Neuronal stem cell (in vitro differentiated cells): Measurements from ENCODE around the gene TECTA.

Experiments used
- DNase-seq: peaks from one replicate; pipeline ENCODE4 v3.0.0-alpha.2; 2013; ENCODE audit warnings: low spot score
- H2AFZ ChIP-seq: one replicate; pipeline ENCODE4 v1.6.1; 2013; ENCODE audit warnings: mild to moderate bottlenecking, low read length, inconsistent platforms
- H2AK5ac ChIP-seq: 2 replicates; pipeline ENCODE4 v1.6.1; 2013; ENCODE audit warnings: low read depth, mild to moderate bottlenecking, inconsistent platforms, low read length, moderate library complexity, mixed read lengths
- H2BK120ac ChIP-seq: 2 replicates; pipeline ENCODE4 v1.6.1; 2013; ENCODE audit warnings: low read depth, mild to moderate bottlenecking, inconsistent platforms, low read length, moderate library complexity, mixed read lengths
- H2BK12ac ChIP-seq: one replicate; pipeline ENCODE4 v1.6.1; 2013; ENCODE audit warnings: low read length, inconsistent platforms
- H2BK15ac ChIP-seq: 2 replicates; pipeline ENCODE4 v1.6.1; 2013; ENCODE audit warnings: mild to moderate bottlenecking, low read length, inconsistent platforms, mixed read lengths
- H2BK5ac ChIP-seq: one replicate; pipeline ENCODE4 v1.6.1; 2013; ENCODE audit warnings: inconsistent platforms, mild to moderate bottlenecking, low read length, moderate library complexity
- H3K14ac ChIP-seq: one replicate; pipeline ENCODE4 v1.6.1; 2013; ENCODE audit warnings: low read length, inconsistent platforms
- H3K18ac ChIP-seq: 2 replicates; pipeline ENCODE4 v1.6.1; 2013; ENCODE audit warnings: low read length, inconsistent platforms
- H3K23ac ChIP-seq: 2 replicates; pipeline ENCODE4 v1.6.1; 2013; ENCODE audit warnings: low read depth, mild to moderate bottlenecking, mixed read lengths, low read length, inconsistent platforms; ENCODE audit not compliant: poor library complexity
- H3K27ac ChIP-seq: replicated peaks from 3 replicates; pipeline ENCODE4 v1.5.1; 2013; ENCODE audit warnings: low read length, inconsistent platforms
- H3K27me3 ChIP-seq, 3 experiments: 2 replicates each; pipeline ENCODE4 v1.6.1; 2013; ENCODE audit warnings: low read length in 3 of 3, mild to moderate bottlenecking in 2 of 3, inconsistent platforms in 1 of 3, low read depth in 1 of 3, mixed read lengths in 1 of 3, moderate library complexity in 1 of 3; ENCODE audit not compliant: control insufficient read depth in 3 of 3, insufficient read depth in 3 of 3
- H3K36me3 ChIP-seq, 2 donors: replicated peaks in 1 of 2; 2 replicates each; pipeline ENCODE4 v1.6.1; 2013; ENCODE audit warnings: low read length in 2 of 2; ENCODE audit not compliant: control insufficient read depth in 2 of 2, insufficient read depth in 2 of 2
- H3K4ac ChIP-seq: 2 replicates; pipeline ENCODE4 v1.6.1; 2013; ENCODE audit warnings: inconsistent platforms, mild to moderate bottlenecking, low read length, moderate library complexity
- H3K4me1 ChIP-seq, 2 donors: 1 replicate in 1 of 2; 2 replicates in 1 of 2; pipeline ENCODE4 v1.6.1; 2013; ENCODE audit warnings: low read length in 2 of 2, low read depth in 1 of 2; ENCODE audit not compliant: control insufficient read depth in 2 of 2, insufficient read depth in 1 of 2
- H3K4me2 ChIP-seq: one replicate; pipeline ENCODE4 v1.6.1; 2013; ENCODE audit warnings: mild to moderate bottlenecking, low read length, inconsistent platforms; ENCODE audit not compliant: insufficient read depth, poor library complexity, severe bottlenecking
- H3K4me3 ChIP-seq, 2 donors: 2 replicates each; pipeline ENCODE4 v1.5.1; 2013; ENCODE audit warnings: low read length in 2 of 2, mild to moderate bottlenecking in 2 of 2, inconsistent platforms in 1 of 2, moderate library complexity in 1 of 2
- H3K79me1 ChIP-seq: one replicate; pipeline ENCODE4 v1.6.1; 2013; ENCODE audit warnings: low read depth, mild to moderate bottlenecking, inconsistent platforms, low read length, moderate library complexity
- H3K9ac ChIP-seq: one replicate; pipeline ENCODE4 v1.6.1; 2013; ENCODE audit warnings: mild to moderate bottlenecking, low read depth, low read length, inconsistent platforms; ENCODE audit not compliant: poor library complexity
- H3K9me3 ChIP-seq, 2 donors: replicated peaks in 1 of 2; 2 replicates each; pipeline versions ENCODE3 to v1.6.1; 2013; ENCODE audit warnings: low read length in 2 of 2, mild to moderate bottlenecking in 2 of 2, inconsistent platforms in 1 of 2, low read depth in 1 of 2, mixed read lengths in 1 of 2, moderate library complexity in 1 of 2; ENCODE audit not compliant: control insufficient read depth in 2 of 2, insufficient read depth in 1 of 2
- H4K8ac ChIP-seq: one replicate; pipeline ENCODE4 v1.6.1; 2013; ENCODE audit warnings: low read depth, mild to moderate bottlenecking, inconsistent platforms, low read length, moderate library complexity
- H4K91ac ChIP-seq: one replicate; pipeline ENCODE4 v1.6.1; 2013; ENCODE audit warnings: low read length, low read depth, mild to moderate bottlenecking, inconsistent platforms; ENCODE audit not compliant: poor library complexity
- WGBS, 2 donors: extraction: QIAGEN DNeasy Blood & Tissue Kit; methylation state at CpG; one replicate each; pipeline ENCODE4 v1.1.7; 2013; ENCODE audit warnings: missing lambda C conversion rate in 2 of 2, mixed read lengths in 1 of 2; ENCODE audit not compliant: insufficient read length in 2 of 2, insufficient replicate concordance in 1 of 2; ENCODE audit errors: extremely low coverage in 2 of 2; 5-methylcytosine and 5-hydroxymethylcytosine counted together

TECTA gene

GRCh38 chr11:121068787-121069186 lies 32.3 kb upstream of the TECTA start:
- Histone ChIP-seq H2BK5ac (no peak overlapping the region), H3K36me3 (peaks cover 0 to 64% of the 10 kb centered on the region in 2 donors), H3K14ac (no peak overlapping the region), H4K8ac (no peak overlapping the region), H3K4ac (no peak overlapping the region), H2BK120ac (no peak overlapping the region), H2AK5ac (no peak overlapping the region), H2BK15ac (no peak overlapping the region), H3K4me1 (peaks cover 4 to 11% of the 10 kb centered on the region in 2 donors), H2AFZ (no peak overlapping the region), H3K27ac (no peak overlapping the region), H3K4me3 (no peak overlapping the region), H3K79me1 (no peaks in the 10 kb centered on the region), H3K23ac (no peak overlapping the region), H2BK12ac (no peak overlapping the region), H3K4me2 (no peak overlapping the region), H3K18ac (no peak overlapping the region), H3K27me3 (no peaks in the 10 kb centered on the region), H3K9ac (no peak overlapping the region), H4K91ac (no peak overlapping the region), H3K9me3 (peaks cover 0 to 2% of the 10 kb centered on the region in 2 donors)
- WGBS, 2 donors: no CpG with 5 or more reads among the region's 6 CpGs
- no peak for DNase-seq

DNA sequence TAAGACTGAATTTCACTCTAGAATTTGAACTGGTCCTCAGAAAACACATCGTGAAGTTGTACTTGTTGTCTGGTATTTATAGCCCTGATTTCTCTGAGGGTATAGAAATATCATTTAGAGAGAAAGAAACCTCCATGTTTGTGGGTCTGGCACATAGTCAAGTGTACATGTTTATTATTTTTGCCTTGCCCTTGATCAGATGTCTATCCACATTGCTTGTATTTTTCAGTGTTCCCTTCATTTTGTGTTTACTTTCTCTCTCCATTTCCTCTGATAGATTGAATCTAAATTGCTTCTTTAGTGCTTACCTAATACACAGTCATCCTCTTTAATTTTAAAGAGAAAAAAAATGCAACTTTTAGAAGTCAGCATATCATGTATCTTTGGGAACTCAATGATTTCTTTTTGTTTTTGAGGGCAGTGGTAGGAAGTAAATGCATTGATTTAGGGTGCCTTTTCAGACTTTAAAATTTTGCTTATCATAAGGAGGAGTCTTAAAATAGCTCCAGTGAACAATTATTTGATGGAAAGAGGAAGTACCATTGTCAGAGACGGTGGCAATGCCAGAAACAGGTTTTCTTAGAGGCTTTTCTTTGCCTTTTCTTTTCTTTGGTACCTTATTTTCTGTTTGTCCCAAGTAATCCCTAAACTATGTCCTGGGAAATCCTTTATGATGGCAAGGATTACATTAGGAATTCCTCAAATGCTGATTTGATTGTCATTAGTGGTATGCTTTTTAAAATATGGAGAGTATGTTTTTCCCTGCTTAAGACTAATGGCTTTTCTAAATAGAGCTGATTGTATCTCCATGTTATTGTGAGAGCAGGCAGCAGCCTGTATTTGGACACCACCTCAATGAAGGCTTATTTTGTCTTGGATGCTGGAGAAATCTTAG lies 29.8 kb upstream of the TECTA start:
- no peak overlapping the region for H3K4ac ChIP-seq
- H2BK15ac ChIP-seq: no peak overlapping the region
- WGBS, 2 donors: no CpG with 5 or more reads among the region's 2 CpGs
- H3K18ac ChIP-seq: no peak overlapping the region
- no peak overlapping the region for H3K23ac ChIP-seq
- H3K27me3 ChIP-seq: no peaks in the 10 kb centered on the region
- H3K14ac ChIP-seq: no peak overlapping the region
- H2AK5ac ChIP-seq: no peak overlapping the region
- no peak overlapping the region for H4K8ac ChIP-seq
- peaks cover 0 to 59% of the 10 kb centered on the region in 2 donors for H3K36me3 ChIP-seq
- no peak overlapping the region for H3K9ac ChIP-seq
- H3K79me1 ChIP-seq: no peaks in the 10 kb centered on the region
- H3K27ac ChIP-seq: no peak overlapping the region
- peak overlapping the region; percentile 18 for H2AFZ ChIP-seq
- H3K4me3 ChIP-seq: no peak overlapping the region
- no peak overlapping the region for H4K91ac ChIP-seq
- no peak overlapping the region for H3K4me2 ChIP-seq
- H3K9me3 ChIP-seq: peaks cover 0 to 2% of the 10 kb centered on the region in 2 donors
- no peak overlapping the region for H2BK120ac ChIP-seq
- H2BK12ac ChIP-seq: no peak overlapping the region
- DNase-seq: no peak
- peaks cover 4 to 11% of the 10 kb centered on the region in 2 donors for H3K4me1 ChIP-seq
- no peak overlapping the region for H2BK5ac ChIP-seq

- no peak overlapping the region for H2BK120ac ChIP-seq
- no peak overlapping the region for H3K9ac ChIP-seq
- H2AK5ac ChIP-seq: no peak overlapping the region
- DNase-seq: peak; percentile 26
- WGBS, 2 donors: no CpG with 5 or more reads among the region's 5 CpGs
- H3K36me3 ChIP-seq: peaks cover 0 to 52% of the 10 kb centered on the region in 2 donors
- no peak overlapping the region for H2BK12ac ChIP-seq
- no peak overlapping the region for H3K14ac ChIP-seq
- no peak overlapping the region for H3K27ac ChIP-seq
- H2AFZ ChIP-seq: peak overlapping the region; percentile 18
- H3K79me1 ChIP-seq: no peaks in the 10 kb centered on the region
- no peak overlapping the region for H2BK15ac ChIP-seq
- H4K91ac ChIP-seq: no peak overlapping the region
- no peak overlapping the region for H3K4me3 ChIP-seq
- peaks cover 4 to 11% of the 10 kb centered on the region in 2 donors for H3K4me1 ChIP-seq
- H3K9me3 ChIP-seq: peaks cover 0 to 2% of the 10 kb centered on the region in 2 donors
- no peak overlapping the region for H4K8ac ChIP-seq
- H3K4me2 ChIP-seq: no peak overlapping the region
- no peak overlapping the region for H3K4ac ChIP-seq
- no peak overlapping the region for H2BK5ac ChIP-seq
- H3K23ac ChIP-seq: no peak overlapping the region
- H3K27me3 ChIP-seq: no peaks in the 10 kb centered on the region
- no peak overlapping the region for H3K18ac ChIP-seq
Measured at GRCh38 chr11:121071846-121072450, 29.1 kb upstream of the TECTA start.

DNA sequence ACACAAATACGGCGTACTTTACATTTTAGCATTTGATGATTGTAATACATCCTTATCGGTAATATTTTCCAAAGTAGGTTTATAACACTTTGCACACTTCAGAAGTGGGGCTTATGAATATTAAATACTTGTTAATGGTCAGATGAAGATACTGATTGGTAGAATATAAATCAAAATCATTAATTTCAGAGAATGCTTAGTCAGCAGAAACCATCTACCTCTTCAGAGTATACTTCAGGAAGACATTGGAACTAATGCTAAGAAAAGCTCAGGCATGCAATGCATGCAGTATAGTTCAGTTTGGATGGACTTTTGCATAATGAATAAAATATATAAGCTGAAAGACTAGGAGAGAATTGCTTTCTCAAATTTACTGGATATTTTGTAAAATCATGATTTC lies 19.7 kb upstream of the TECTA start:
- H3K9ac ChIP-seq: no peak overlapping the region

More for the DNA sequence above, 19.7 kb upstream of the TECTA start:
- no peak overlapping the region for H3K23ac ChIP-seq
- H3K27me3 ChIP-seq: no peaks in the 10 kb centered on the region
- no peak overlapping the region for H2BK15ac ChIP-seq
- no peak overlapping the region for H3K4me3 ChIP-seq
- H3K4me2 ChIP-seq: no peak overlapping the region
- H3K18ac ChIP-seq: no peak overlapping the region
- no peak overlapping the region for H2BK5ac ChIP-seq
- H3K36me3 ChIP-seq: peaks cover 0 to 32% of the 10 kb centered on the region in 2 donors
- H3K9me3 ChIP-seq: no peaks in the 10 kb centered on the region
- no peak overlapping the region for H2AFZ ChIP-seq
- DNase-seq: no peak
- H2BK120ac ChIP-seq: no peak overlapping the region
- H2AK5ac ChIP-seq: no peak overlapping the region
- WGBS, 2 donors: no CpG with 5 or more reads among the region's 3 CpGs
- no peak overlapping the region for H4K91ac ChIP-seq
- no peak overlapping the region for H2BK12ac ChIP-seq
- no peak overlapping the region for H3K4ac ChIP-seq
- H3K79me1 ChIP-seq: no peaks in the 10 kb centered on the region
- peaks cover 0 to 2% of the 10 kb centered on the region in 2 donors for H3K4me1 ChIP-seq
- no peak overlapping the region for H4K8ac ChIP-seq
- no peak overlapping the region for H3K27ac ChIP-seq
- H3K14ac ChIP-seq: no peak overlapping the region
